ENCODE data around the gene PRDM2. TPM values are rescaled to one million over a fixed set of nuclear protein-coding genes. Genes with fewer than 3 reads are reported as not detected.

PRDM2 gene
- total RNA-seq, 1 donor from 2014 or later = 12.5 TPM

DNA sequence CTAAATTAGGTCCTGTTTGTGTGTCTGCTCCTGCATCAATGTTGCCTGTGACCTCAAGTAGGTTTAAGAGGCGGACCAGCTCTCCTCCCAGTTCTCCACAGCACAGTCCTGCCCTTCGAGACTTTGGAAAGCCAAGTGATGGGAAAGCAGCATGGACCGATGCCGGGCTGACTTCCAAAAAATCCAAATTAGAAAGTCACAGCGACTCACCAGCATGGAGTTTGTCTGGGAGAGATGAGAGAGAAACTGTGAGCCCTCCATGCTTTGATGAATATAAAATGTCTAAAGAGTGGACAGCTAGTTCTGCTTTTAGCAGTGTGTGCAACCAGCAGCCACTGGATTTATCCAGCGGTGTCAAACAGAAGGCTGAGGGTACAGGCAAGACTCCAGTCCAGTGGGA is 79.9 kb downstream of the PRDM2 start:
- DNase-seq (ENCODE audit: low read depth) = no peak
- H3K4me3 ChIP-seq (ENCODE audit: low read depth, low read length) = no peak overlapping the region
- TF ChIP-seq, protein P1, sequence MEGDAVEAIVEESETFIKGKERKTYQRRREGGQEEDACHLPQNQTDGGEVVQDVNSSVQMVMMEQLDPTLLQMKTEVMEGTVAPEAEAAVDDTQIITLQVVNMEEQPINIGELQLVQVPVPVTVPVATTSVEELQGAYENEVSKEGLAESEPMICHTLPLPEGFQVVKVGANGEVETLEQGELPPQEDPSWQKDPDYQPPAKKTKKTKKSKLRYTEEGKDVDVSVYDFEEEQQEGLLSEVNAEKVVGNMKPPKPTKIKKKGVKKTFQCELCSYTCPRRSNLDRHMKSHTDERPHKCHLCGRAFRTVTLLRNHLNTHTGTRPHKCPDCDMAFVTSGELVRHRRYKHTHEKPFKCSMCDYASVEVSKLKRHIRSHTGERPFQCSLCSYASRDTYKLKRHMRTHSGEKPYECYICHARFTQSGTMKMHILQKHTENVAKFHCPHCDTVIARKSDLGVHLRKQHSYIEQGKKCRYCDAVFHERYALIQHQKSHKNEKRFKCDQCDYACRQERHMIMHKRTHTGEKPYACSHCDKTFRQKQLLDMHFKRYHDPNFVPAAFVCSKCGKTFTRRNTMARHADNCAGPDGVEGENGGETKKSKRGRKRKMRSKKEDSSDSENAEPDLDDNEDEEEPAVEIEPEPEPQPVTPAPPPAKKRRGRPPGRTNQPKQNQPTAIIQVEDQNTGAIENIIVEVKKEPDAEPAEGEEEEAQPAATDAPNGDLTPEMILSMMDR (conservative IDR thresholded peaks at IDR 0.05; ENCODE audit: low read depth, low read length) = no peak

DNA sequence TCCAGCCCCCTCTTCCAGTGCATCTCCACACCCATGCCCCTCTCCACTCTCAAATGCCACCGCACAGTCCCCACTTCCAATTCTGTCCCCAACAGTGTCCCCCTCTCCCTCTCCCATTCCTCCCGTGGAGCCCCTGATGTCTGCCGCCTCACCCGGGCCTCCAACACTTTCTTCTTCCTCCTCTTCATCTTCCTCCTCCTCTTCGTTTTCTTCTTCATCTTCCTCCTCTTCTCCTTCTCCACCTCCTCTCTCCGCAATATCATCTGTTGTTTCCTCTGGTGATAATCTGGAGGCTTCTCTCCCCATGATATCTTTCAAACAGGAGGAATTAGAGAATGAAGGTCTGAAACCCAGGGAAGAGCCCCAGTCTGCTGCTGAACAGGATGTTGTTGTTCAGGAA is 80.8 kb downstream of the PRDM2 start:
- no peak for DNase-seq (ENCODE audit: low read depth)
- no peak overlapping the region for H3K4me3 ChIP-seq (ENCODE audit: low read depth, low read length)
- TF ChIP-seq, protein P1 (conservative IDR thresholded peaks at IDR 0.05; ENCODE audit: low read depth, low read length) = no peak

DNA sequence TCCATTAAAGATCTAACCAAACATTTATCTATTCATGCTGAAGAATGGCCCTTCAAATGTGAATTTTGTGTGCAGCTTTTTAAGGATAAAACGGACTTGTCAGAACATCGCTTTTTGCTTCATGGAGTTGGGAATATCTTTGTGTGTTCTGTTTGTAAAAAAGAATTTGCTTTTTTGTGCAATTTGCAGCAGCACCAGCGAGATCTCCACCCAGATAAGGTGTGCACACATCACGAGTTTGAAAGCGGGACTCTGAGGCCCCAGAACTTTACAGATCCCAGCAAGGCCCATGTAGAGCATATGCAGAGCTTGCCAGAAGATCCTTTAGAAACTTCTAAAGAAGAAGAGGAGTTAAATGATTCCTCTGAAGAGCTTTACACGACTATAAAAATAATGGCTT is 81.2 kb downstream of the PRDM2 start:
- no peak overlapping the region for H3K4me3 ChIP-seq (ENCODE audit: low read depth, low read length)
- DNase-seq (ENCODE audit: low read depth) = no peak
- TF ChIP-seq, protein P1 (conservative IDR thresholded peaks at IDR 0.05; ENCODE audit: low read depth, low read length) = no peak

DNA sequence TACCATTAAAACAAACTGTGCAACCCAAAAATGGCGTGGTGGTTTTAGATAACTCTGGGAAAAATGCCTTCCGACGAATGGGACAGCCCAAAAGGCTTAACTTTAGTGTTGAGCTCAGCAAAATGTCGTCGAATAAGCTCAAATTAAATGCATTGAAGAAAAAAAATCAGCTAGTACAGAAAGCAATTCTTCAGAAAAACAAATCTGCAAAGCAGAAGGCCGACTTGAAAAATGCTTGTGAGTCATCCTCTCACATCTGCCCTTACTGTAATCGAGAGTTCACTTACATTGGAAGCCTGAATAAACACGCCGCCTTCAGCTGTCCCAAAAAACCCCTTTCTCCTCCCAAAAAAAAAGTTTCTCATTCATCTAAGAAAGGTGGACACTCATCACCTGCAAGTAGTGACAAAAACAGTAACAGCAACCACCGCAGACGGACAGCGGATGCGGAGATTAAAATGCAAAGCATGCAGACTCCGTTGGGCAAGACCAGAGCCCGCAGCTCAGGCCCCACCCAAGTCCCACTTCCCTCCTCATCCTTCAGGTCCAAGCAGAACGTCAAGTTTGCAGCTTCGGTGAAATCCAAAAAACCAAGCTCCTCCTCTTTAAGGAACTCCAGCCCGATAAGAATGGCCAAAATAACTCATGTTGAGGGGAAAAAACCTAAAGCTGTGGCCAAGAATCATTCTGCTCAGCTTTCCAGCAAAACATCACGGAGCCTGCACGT is 82.1 kb downstream of the PRDM2 start:
- H3K4me3 ChIP-seq (ENCODE audit: low read depth, low read length) = no peak overlapping the region
- TF ChIP-seq, protein P1 (conservative IDR thresholded peaks at IDR 0.05; ENCODE audit: low read depth, low read length) = no peak
- DNase-seq (ENCODE audit: low read depth) = no peak

DNA sequence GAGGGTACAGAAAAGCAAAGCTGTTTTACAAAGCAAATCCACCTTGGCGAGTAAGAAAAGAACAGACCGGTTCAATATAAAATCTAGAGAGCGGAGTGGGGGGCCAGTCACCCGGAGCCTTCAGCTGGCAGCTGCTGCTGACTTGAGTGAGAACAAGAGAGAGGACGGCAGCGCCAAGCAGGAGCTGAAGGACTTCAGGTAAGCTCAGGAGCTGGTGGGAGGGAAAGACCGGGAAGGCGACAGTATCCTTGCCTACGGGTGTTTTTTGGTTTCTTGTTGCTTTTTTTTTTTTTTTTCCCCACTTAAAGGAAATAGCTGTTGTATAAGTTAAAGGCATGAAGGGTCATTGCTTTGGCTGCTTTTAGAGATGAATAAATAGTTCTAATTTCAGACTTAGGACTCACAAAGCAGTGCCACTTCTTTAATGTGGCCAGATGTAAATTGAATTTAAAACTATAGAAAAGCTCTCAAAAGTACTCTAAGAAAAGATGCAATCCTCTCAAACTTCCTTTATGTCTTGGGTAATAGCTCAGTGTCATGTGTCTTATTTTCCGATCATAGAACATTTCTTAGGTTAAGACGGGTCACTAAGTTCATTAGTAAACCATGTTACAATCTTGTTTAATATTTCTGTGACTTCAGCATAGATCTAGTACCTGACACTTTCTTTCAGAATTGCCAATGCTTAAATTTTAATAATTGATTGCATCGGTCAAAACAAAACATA is 82.8 kb downstream of the PRDM2 start:
- no peak for DNase-seq (ENCODE audit: low read depth)

DNA sequence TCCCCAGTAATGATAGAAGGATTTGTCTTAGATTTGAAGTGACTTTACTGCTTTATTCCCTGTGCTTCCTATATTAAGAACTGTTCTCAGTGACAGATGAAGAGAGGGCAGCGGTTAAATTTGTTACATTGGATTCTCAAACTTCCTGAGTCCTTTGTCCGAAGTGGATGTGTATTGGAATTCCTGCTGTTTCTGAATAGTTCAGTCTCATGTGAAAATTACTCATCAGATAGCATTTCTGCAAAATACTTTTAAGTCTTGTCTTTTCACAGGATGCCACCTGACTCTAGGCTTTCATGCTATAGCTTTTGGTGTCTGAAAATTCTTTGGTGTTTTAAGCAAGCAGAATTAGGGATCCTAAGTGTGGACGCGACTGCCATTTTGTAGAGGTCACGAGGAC is 83.6 kb downstream of the PRDM2 start:
- TF ChIP-seq, protein P1 (conservative IDR thresholded peaks at IDR 0.05; ENCODE audit: low read depth, low read length) = no peak
- DNase-seq (ENCODE audit: low read depth) = no peak
- H3K4me3 ChIP-seq (ENCODE audit: low read depth, low read length) = no peak overlapping the region

More for the DNA sequence above, 82.8 kb downstream of the PRDM2 start:
- no peak overlapping the region for H3K4me3 ChIP-seq (ENCODE audit: low read depth, low read length)
- TF ChIP-seq, protein P1 (conservative IDR thresholded peaks at IDR 0.05; ENCODE audit: low read depth, low read length) = no peak
